HFFc6 (cell line): ENCODE results near the gene KNSTRN. TPM values are rescaled to one million over a fixed set of nuclear protein-coding genes. Genes with fewer than 3 reads are reported as not detected.
A peak's percentile ranks its signal among the peaks of the same experiment; 100 is the strongest.

Experiments
- DNase-seq: peaks from one replicate; pipeline ENCODE4 v3.0.0-alpha.2; 2018
- H3K27ac Mint-ChIP-seq: 2 replicates; pipeline ENCODE4 v1.8.0; 2020; ENCODE audit warnings: mild to moderate bottlenecking, mixed read lengths
- H3K27me3 Mint-ChIP-seq: 2 replicates; pipeline ENCODE4 v1.8.0; 2021; ENCODE audit warnings: mild to moderate bottlenecking, moderate library complexity, mixed read lengths; ENCODE audit not compliant: insufficient read depth
- H3K36me3 Mint-ChIP-seq: 2 replicates; pipeline ENCODE4 v1.8.0; 2021; ENCODE audit warnings: low read depth, mixed read lengths
- H3K4me1 Mint-ChIP-seq: 2 replicates; pipeline ENCODE4 v1.8.0; 2020; ENCODE audit warnings: low read depth, mixed read lengths
- H3K4me3 Mint-ChIP-seq: 2 replicates; pipeline ENCODE4 v1.8.0; 2020; ENCODE audit warnings: mild to moderate bottlenecking, moderate library complexity, mixed read lengths
- H3K9me3 Mint-ChIP-seq: 2 replicates; pipeline ENCODE4 v1.8.0; 2020; ENCODE audit warnings: mild to moderate bottlenecking, mixed read lengths
- total RNA-seq, 6 experiments: library from RNA; stranded (reverse); fragmentation: NEBNext Ultra II Directional; extraction: Animal tissue kit (Norgen Biotek cat#: 25700); gene quantifications; 2 replicates in 1 of 6; 3 replicates in 5 of 6; pipeline ENCODE4 v1.2.3, GENCODE V29; 2021
- TF ChIP-seq, protein P1 (sequence below): fragments of 200-600 bp; sonication (generic); IDR thresholded peaks from 2 replicates; pipeline ENCODE4 v1.5.0; 2021; ENCODE audit warnings: antibody characterized with exemption, mild to moderate bottlenecking

Gene KNSTRN
- total RNA-seq, 6 experiments from 2014 or later, result 26.2 to 49.7 (median 47.5) TPM

DNA sequence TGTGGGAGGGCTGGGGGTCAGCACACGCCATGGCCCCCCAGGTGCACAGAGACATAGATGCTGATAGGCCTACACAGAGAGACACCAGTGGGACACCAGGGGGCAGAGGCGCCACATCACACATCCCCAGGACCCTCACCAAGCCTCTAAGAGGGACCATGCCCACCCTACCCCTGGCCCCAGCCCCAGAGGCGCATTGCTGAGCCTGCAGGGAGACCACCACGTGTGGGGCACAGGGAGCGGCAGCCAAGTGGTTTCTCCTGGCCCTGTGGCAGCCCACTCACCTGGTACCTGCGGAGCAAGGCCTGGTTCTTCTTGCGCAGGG lies 42.9 kb upstream of the KNSTRN start:
- DNase-seq, result no peak
- Mint-ChIP-seq H3K4me3 (peak overlapping the region; percentile 87), H3K36me3 (peaks cover 12% of the 10 kb centered on the region; the same call in 1 of the 2 replicates), H3K27ac (peak overlapping the region; percentile 97), H3K4me1 (peaks cover 72% of the 10 kb centered on the region), H3K9me3 (no peaks in the 10 kb centered on the region), H3K27me3 (peaks cover 2% of the 10 kb centered on the region)
- TF ChIP-seq, protein P1, sequence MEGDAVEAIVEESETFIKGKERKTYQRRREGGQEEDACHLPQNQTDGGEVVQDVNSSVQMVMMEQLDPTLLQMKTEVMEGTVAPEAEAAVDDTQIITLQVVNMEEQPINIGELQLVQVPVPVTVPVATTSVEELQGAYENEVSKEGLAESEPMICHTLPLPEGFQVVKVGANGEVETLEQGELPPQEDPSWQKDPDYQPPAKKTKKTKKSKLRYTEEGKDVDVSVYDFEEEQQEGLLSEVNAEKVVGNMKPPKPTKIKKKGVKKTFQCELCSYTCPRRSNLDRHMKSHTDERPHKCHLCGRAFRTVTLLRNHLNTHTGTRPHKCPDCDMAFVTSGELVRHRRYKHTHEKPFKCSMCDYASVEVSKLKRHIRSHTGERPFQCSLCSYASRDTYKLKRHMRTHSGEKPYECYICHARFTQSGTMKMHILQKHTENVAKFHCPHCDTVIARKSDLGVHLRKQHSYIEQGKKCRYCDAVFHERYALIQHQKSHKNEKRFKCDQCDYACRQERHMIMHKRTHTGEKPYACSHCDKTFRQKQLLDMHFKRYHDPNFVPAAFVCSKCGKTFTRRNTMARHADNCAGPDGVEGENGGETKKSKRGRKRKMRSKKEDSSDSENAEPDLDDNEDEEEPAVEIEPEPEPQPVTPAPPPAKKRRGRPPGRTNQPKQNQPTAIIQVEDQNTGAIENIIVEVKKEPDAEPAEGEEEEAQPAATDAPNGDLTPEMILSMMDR, result peak; percentile 36; the same call in 1 of the 2 replicates

DNA sequence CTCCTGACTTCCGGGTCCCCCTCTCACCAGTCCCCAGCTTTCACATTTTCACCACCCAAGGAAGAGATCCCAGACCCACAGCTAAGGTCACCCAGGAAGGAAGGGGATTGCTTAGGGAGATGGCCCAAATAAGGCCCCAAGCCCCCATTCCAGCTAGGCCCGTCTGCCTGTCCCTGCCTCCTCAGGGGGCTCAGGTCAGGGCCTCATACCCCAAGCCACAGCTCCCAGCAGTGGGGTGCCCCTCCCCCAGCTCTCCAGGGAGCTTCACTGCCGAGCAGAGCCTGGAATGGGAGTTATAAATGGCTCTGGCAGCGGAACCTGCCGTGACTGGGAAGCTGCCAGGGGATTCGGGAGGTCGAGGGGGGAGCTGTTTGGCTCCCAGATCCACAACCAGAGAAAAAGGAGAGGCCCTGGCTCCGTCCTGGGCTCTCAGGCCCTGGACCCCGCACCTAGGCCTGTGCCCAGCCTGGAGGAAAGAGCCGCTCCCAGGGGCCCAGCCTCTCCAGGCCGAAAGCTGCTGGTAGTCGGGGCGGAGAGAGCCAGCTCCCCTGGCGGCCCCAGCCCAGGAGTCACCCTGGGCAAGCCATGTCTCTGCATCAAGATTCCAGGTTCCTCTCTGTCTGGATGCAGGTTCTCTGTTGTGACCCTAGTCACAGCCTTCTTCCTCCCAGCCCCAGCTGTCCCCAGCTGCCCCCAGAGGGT lies 42.3 kb upstream of the KNSTRN start:
- peaks cover 12% of the 10 kb centered on the region; the same call in 1 of the 2 replicates for H3K36me3 Mint-ChIP-seq
- H3K4me3 Mint-ChIP-seq, result peak overlapping the region; percentile 87
- TF ChIP-seq, protein P1, result no peak
- peak overlapping the region; percentile 97 for H3K27ac Mint-ChIP-seq
- peaks cover 72% of the 10 kb centered on the region for H3K4me1 Mint-ChIP-seq
- no peaks in the 10 kb centered on the region for H3K9me3 Mint-ChIP-seq
- DNase-seq, result peak; percentile 26
- peaks cover 2% of the 10 kb centered on the region for H3K27me3 Mint-ChIP-seq

DNA sequence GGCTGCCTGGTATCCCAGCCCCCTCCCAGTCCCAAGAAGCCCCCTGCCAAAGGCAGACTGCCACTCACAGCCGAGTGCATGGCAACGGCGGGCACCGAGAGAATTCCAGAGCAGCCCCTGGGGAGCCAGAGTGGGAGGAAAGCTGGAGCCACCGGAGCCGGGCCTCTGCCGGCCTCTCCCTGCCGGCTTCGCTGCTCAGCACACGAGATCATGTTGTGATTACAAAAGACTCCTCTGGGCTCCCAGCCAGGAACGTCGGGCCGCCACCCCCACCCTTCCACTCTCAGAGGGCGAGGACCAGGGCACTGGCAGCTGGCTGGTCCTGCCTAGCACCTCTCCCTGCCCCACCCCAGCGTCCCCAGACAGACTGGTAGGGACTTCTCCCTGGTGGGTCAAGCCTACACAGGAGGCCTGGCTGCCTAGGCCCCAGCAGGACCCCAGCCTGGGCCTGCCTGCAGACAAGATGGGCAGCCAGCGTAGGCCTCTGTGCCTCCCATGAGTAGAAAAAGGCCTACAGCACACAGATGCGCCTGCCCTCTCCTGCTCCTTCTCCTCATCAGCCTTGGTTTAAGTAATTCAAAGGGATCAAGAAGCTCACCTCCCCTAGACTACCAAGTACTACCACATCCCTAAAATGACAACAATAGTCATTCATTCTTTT lies 41.7 kb upstream of the KNSTRN start, which contains the start of gene CCDC9B:
Gene CCDC9B (minus strand): TSS at position 200 of the 661 bp plus-strand sequence. CDS start 120 bp downstream, at position 80.
- peak within 1 kb of the TSS; percentile 87 for H3K4me3 Mint-ChIP-seq
- H3K36me3 Mint-ChIP-seq, result peaks cover 12% of the 10 kb centered on the region; the same call in 1 of the 2 replicates
- peaks cover 68% of the 10 kb centered on the region for H3K4me1 Mint-ChIP-seq
- no peaks in the 10 kb centered on the region for H3K9me3 Mint-ChIP-seq
- DNase-seq, result peak; percentile 76
- peak within 1 kb of the TSS; percentile 97 for H3K27ac Mint-ChIP-seq
- H3K27me3 Mint-ChIP-seq, result peaks cover 2% of the 10 kb centered on the region
- TF ChIP-seq, protein P1, result no peak

DNA sequence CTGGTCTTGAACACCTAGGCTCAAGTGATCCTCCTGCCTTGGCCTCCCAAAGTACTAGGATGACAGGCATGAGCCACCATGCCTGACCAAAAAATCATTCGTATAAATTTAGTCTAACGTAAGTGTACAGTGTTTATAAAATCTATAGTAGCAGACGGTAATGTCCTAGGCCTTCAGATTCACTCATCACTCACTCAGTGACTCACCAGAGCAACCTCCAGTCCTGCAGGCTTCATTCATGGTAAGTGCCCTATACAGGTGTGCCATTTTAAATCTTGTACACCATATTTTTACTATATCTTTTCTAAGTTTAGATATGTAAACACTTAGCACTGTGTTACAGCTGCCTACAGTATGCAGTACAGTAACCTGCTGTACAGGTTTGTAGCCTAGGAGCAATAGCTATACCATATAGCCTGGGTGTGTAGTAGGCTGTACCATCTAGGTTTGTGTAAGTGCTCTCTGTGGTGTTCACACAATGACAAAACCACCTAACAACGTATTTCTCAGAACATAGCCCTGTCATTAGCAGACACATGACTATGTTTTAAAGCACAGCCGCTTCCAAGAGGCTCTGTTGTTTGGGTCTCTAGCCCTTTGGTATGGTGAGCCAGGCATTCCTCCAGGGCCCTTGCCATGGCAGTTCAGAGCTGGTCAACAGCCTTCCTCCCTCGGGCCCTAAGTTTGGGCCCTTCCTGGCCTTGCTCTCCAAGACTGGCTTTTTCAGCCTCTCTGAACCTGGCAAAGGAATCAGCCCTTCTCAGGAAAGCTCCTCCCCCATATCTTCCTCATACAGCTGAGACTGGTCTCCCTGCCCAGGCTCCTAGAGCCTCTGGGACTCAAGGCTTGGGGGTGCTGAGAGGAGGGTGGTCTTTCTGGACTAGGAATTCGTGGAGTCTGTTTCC lies 39.9 kb upstream of the KNSTRN start:
- TF ChIP-seq, protein P1, result no peak
- H3K36me3 Mint-ChIP-seq, result peaks cover 12% of the 10 kb centered on the region; the same call in 1 of the 2 replicates
- H3K4me3 Mint-ChIP-seq, result no peak overlapping the region
- peak overlapping the region; percentile 80 for H3K27ac Mint-ChIP-seq
- DNase-seq, result peak; percentile 29
- peaks cover 67% of the 10 kb centered on the region for H3K4me1 Mint-ChIP-seq
- H3K9me3 Mint-ChIP-seq, result no peaks in the 10 kb centered on the region
- H3K27me3 Mint-ChIP-seq, result peaks cover 4% of the 10 kb centered on the region

DNA sequence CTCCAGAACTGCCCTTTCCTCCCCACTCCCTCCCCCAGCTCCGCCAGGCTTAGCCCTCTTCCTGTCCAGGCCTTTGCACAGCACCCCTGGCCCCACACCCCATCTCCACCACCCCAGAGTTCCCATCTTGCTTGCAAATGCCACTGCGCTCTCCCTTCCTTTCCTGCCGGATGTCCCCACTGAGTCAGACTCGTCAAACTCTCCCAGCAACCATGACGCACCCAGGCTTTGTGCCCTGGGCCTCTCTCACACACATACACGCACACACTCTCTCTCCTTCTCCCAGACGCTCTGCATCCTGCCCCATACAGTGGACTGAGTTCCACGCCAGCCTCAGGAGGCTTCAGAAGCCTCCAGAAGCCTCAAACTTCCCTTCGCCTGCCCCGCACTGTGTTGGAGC lies 39.0 kb upstream of the KNSTRN start:
- Mint-ChIP-seq H3K4me3 (peak overlapping the region; percentile 8; the same call in 1 of the 2 replicates), H3K27ac (peak overlapping the region; percentile 80), H3K27me3 (peaks cover 4% of the 10 kb centered on the region), H3K4me1 (peaks cover 59% of the 10 kb centered on the region), H3K9me3 (no peaks in the 10 kb centered on the region), H3K36me3 (0 out of 2 replicates have a peak, but pooled peaks cover 4% of the 10 kb centered on the region)
- TF ChIP-seq, protein P1, result no peak
- peak; percentile 89 for DNase-seq
